HG03066 (cell line): ENCODE measurements around the gene WWOX.

Source experiments
- ATAC-seq: cut with Tn5 transposase; IDR thresholded peaks from one replicate; pipeline ENCODE4 v1.9.1; 2021; ENCODE audit warnings: low read depth; ENCODE audit not compliant: unreplicated experiment

WWOX gene

GRCh38 chr16:78735337-78735736 lies 635.9 kb downstream of the WWOX start:
- no peak for ATAC-seq

GRCh38 chr16:78737630-78738029 lies 638.2 kb downstream of the WWOX start:
- ATAC-seq, result no peak

GRCh38 chr16:78738557-78738956 lies 639.1 kb downstream of the WWOX start:
- no peak for ATAC-seq

- ATAC-seq, result no peak
Measured at GRCh38 chr16:78740269-78740668, 640.8 kb downstream of the WWOX start.

GRCh38 chr16:78742501-78743283 lies 643.2 kb downstream of the WWOX start:
- ATAC-seq, result peak; percentile 95

- ATAC-seq, result no peak
Measured at GRCh38 chr16:78743556-78743955, 644.1 kb downstream of the WWOX start.

- ATAC-seq, result no peak
Measured at GRCh38 chr16:78744099-78744498, 644.6 kb downstream of the WWOX start.

- no peak for ATAC-seq
Measured at GRCh38 chr16:78744796-78745107, 645.3 kb downstream of the WWOX start.

GRCh38 chr16:78745108-78746019 lies 645.9 kb downstream of the WWOX start:
- no peak for ATAC-seq

GRCh38 chr16:78746718-78747117 lies 647.3 kb downstream of the WWOX start:
- no peak for ATAC-seq

GRCh38 chr16:78748220-78748929 lies 648.9 kb downstream of the WWOX start:
- no peak for ATAC-seq

GRCh38 chr16:78749745-78750268 lies 650.4 kb downstream of the WWOX start:
- peak; percentile 82 for ATAC-seq

GRCh38 chr16:78750611-78751010 lies 651.2 kb downstream of the WWOX start:
- no peak for ATAC-seq

GRCh38 chr16:78751601-78752000 lies 652.1 kb downstream of the WWOX start:
- no peak for ATAC-seq

- no peak for ATAC-seq
Measured at GRCh38 chr16:78754713-78755112, 655.3 kb downstream of the WWOX start.

GRCh38 chr16:78755751-78756661 lies 656.6 kb downstream of the WWOX start:
- ATAC-seq, result no peak

- ATAC-seq, result no peak
Measured at GRCh38 chr16:78759596-78759995, 660.1 kb downstream of the WWOX start.

- ATAC-seq, result no peak
Measured at GRCh38 chr16:78760611-78761010, 661.2 kb downstream of the WWOX start.

- peak; percentile 86 for ATAC-seq
Measured at GRCh38 chr16:78761427-78761826, 662.0 kb downstream of the WWOX start.

- ATAC-seq, result no peak
Measured at GRCh38 chr16:78762222-78762621, 662.8 kb downstream of the WWOX start.
